C4-2B (cell line): Measurements from ENCODE around the gene RBM45.

Experiments used
- CTCF ChIP-seq: fragments of 450-650 bp; conservative IDR thresholded peaks from 2 replicates; pipeline ENCODE4 v1.5.1; 2017; ENCODE audit warnings: mild to moderate bottlenecking
- ZFX ChIP-seq: fragments of 450-650 bp; IDR thresholded peaks from 2 replicates; pipeline ENCODE4 v1.6.1; 2017

- TF ChIP-seq CTCF (no peak), ZFX (no peak)
These were observed 24.2 kb downstream of the RBM45 start for GRCh38 chr2:178136321-178137025.
